Small intestine (tissue), 7 donors: ENCODE measurements around the gene SIX2. TPM values are rescaled to one million over a fixed set of nuclear protein-coding genes. Genes with fewer than 3 reads are reported as not detected.
"Not testable (repeated sequence)": the region's sequence is repeated elsewhere in the genome, so short reads cannot be mapped to it uniquely, and the experiment has no call there.

ENCODE experiments used
- DNase-seq, 2 donors: peaks; one replicate each; pipeline versions ENCODE4 v3.0.0 to v3.0.0-alpha.2; 2013
- FAIRE-seq: peaks from 2 replicates; lab custom pipeline; 2012; peaks lifted over from hg19 to GRCh38; lab: Jason Lieb, UNC
- H3K27ac ChIP-seq, 3 donors: one replicate each; pipeline ENCODE4 v1.5.1; 2013; ENCODE audit warnings: low read length in 2 of 3, mild to moderate bottlenecking in 2 of 3, control low read depth in 1 of 3, inconsistent platforms in 1 of 3, low read depth in 1 of 3, moderate library complexity in 1 of 3
- H3K27me3 ChIP-seq, 3 donors: one replicate each; pipeline ENCODE4 v1.6.1; 2013; ENCODE audit warnings: low read length in 3 of 3, inconsistent platforms in 1 of 3; ENCODE audit not compliant: control insufficient read depth in 3 of 3, insufficient read depth in 3 of 3
- H3K36me3 ChIP-seq, 3 donors: one replicate each; pipeline ENCODE4 v1.6.1; 2013; ENCODE audit warnings: low read length in 3 of 3, inconsistent platforms in 1 of 3, low read depth in 1 of 3, mild to moderate bottlenecking in 1 of 3, moderate library complexity in 1 of 3; ENCODE audit not compliant: control insufficient read depth in 3 of 3, insufficient read depth in 2 of 3
- H3K4me1 ChIP-seq, 3 donors: one replicate each; pipeline ENCODE4 v1.6.1; 2013; ENCODE audit warnings: low read length in 2 of 3, inconsistent platforms in 1 of 3, low read depth in 1 of 3, mild to moderate bottlenecking in 1 of 3, moderate library complexity in 1 of 3; ENCODE audit not compliant: control insufficient read depth in 3 of 3, insufficient read depth in 2 of 3
- H3K4me3 ChIP-seq, 3 donors: one replicate each; pipeline ENCODE4 v1.5.1; 2013; ENCODE audit warnings: low read length in 3 of 3, control low read depth in 1 of 3, inconsistent platforms in 1 of 3, low read depth in 1 of 3, mild to moderate bottlenecking in 1 of 3, moderate library complexity in 1 of 3
- H3K9me3 ChIP-seq, 2 donors: one replicate each; pipeline ENCODE4 v1.6.1; 2013; ENCODE audit warnings: low read depth in 1 of 2, low read length in 1 of 2; ENCODE audit not compliant: control insufficient read depth in 2 of 2, insufficient read depth in 1 of 2
- WGBS, 3 donors: extraction: QIAGEN DNeasy Blood & Tissue Kit; methylation state at CpG; one replicate each; pipeline ENCODE4 v1.1.7; 2013; 5-methylcytosine and 5-hydroxymethylcytosine counted together
- polyA plus RNA-seq, 4 donors: library from polyadenylated mRNA; stranded (reverse) in 3 of 4; unstranded in 1 of 4; fragments of 200-250 nt in 3 of 4; fragments of 120-200 nt in 1 of 4; gene quantifications; one replicate each; pipeline versions ENCODE4 v1.2.1 to v1.2.3, GENCODE V29; 2013
- donor health status: healthy with polysubstance abuse.
- donor health status: control.
- donor health status: control.
- donor health status: Bipolar disorder and iron deficiency.
- donor health status: healthy.

The SIX2 gene
- polyA plus RNA-seq, 4 donors = 0.06 to 0.12 TPM; not detected in 2

- DNase-seq = no peak
- H3K36me3 ChIP-seq = no peaks in the 10 kb centered on the region
- H3K4me1 ChIP-seq = no peaks in the 10 kb centered on the region
- 74 to 93% (median 93%) methylated on average over 2 of the region's 2 CpGs for WGBS, 3 donors
- no peak for FAIRE-seq
- H3K4me3 ChIP-seq = no peak overlapping the region
- H3K27ac ChIP-seq = no peak overlapping the region
- H3K27me3 ChIP-seq = peaks cover 0 to 20% (median 2%) of the 10 kb centered on the region in 3 donors
- no peaks in the 10 kb centered on the region for H3K9me3 ChIP-seq
Observed at GRCh38 chr2:45044916-45045315, 35.7 kb upstream of the SIX2 start.

GRCh38 chr2:45043174-45043573 is 33.9 kb upstream of the SIX2 start:
- WGBS, 3 donors = 11 to 30% (median 16%) methylated on average over 5 of the region's 6 CpGs
- FAIRE-seq (no peak), DNase-seq (peak; percentile 9 to 26)

GRCh38 chr2:45042401-45042800 is 33.1 kb upstream of the SIX2 start:
- H3K4me1 ChIP-seq = no peaks in the 10 kb centered on the region
- no peaks in the 10 kb centered on the region for H3K9me3 ChIP-seq
- 27 to 75% (median 45%) methylated on average over 2 of the region's 2 CpGs for WGBS, 3 donors
- no peaks in the 10 kb centered on the region for H3K36me3 ChIP-seq
- no peak overlapping the region for H3K4me3 ChIP-seq
- no peak for FAIRE-seq
- H3K27me3 ChIP-seq = peaks cover 0 to 20% (median 2%) of the 10 kb centered on the region in 3 donors
- DNase-seq = no peak
- no peak overlapping the region for H3K27ac ChIP-seq

More at GRCh38 chr2:45043174-45043573, 33.9 kb upstream of the SIX2 start:
- H3K27ac ChIP-seq = no peak overlapping the region
- no peaks in the 10 kb centered on the region for H3K9me3 ChIP-seq
- no peaks in the 10 kb centered on the region for H3K4me1 ChIP-seq
- peaks cover 0 to 20% (median 2%) of the 10 kb centered on the region in 3 donors for H3K27me3 ChIP-seq
- no peaks in the 10 kb centered on the region for H3K36me3 ChIP-seq
- no peak overlapping the region for H3K4me3 ChIP-seq

- Histone ChIP-seq H3K27ac (no peak overlapping the region), H3K4me1 (no peaks in the 10 kb centered on the region), H3K27me3 (peaks cover 0 to 14% (median 2%) of the 10 kb centered on the region in 3 donors), H3K36me3 (no peaks in the 10 kb centered on the region), H3K9me3 (no peaks in the 10 kb centered on the region), H3K4me3 (no peak overlapping the region)
- no peak for DNase-seq
- FAIRE-seq = no peak
Observed at GRCh38 chr2:45040786-45041185, 31.5 kb upstream of the SIX2 start.

- DNase-seq, H3K27ac ChIP-seq, H3K4me1 ChIP-seq, H3K36me3 ChIP-seq, H3K9me3 ChIP-seq, FAIRE-seq, H3K4me3 ChIP-seq: not testable (repeated sequence)
- WGBS, 3 donors = 68 to 83% (median 80%) methylated on average over 5 of the region's 5 CpGs
- peaks cover 0 to 12% (median 2%) of the 10 kb centered on the region in 3 donors for H3K27me3 ChIP-seq
Observed at GRCh38 chr2:45039804-45040203, 30.6 kb upstream of the SIX2 start.

- not testable (repeated sequence) for H3K4me1 ChIP-seq, H3K4me3 ChIP-seq, H3K36me3 ChIP-seq, H3K9me3 ChIP-seq, H3K27ac ChIP-seq, FAIRE-seq, DNase-seq
- H3K27me3 ChIP-seq = peaks cover 0 to 11% (median 2%) of the 10 kb centered on the region in 3 donors
- 23 to 58% (median 23%) methylated on average over 4 to 5 of the region's 5 CpGs for WGBS, 3 donors
Observed at GRCh38 chr2:45038861-45039260, 29.6 kb upstream of the SIX2 start.

GRCh38 chr2:45033302-45033701 is 24.1 kb upstream of the SIX2 start:
- no peak overlapping the region for H3K4me3 ChIP-seq
- H3K9me3 ChIP-seq = no peaks in the 10 kb centered on the region
- FAIRE-seq (no peak), DNase-seq (no peak)
- H3K36me3 ChIP-seq = no peaks in the 10 kb centered on the region
- 78 to 84% (median 81%) methylated on average over 4 of the region's 4 CpGs for whole genome bisulfite sequencing, 3 donors
- peaks cover 0 to 12% (median 2%) of the 10 kb centered on the region in 3 donors for H3K27me3 ChIP-seq
- no peak overlapping the region for H3K27ac ChIP-seq
- H3K4me1 ChIP-seq = no peaks in the 10 kb centered on the region

- H3K4me3 ChIP-seq = no peak overlapping the region
- no peak overlapping the region for H3K27ac ChIP-seq
- H3K4me1 ChIP-seq = no peaks in the 10 kb centered on the region
- no peak for DNase-seq
- peaks cover 0 to 21% (median 2%) of the 10 kb centered on the region in 3 donors for H3K27me3 ChIP-seq
- no peak for FAIRE-seq
- WGBS, 3 donors = 75 to 78% (median 78%) methylated on average over 3 of the region's 3 CpGs
- H3K36me3 ChIP-seq = no peaks in the 10 kb centered on the region
- H3K9me3 ChIP-seq = no peaks in the 10 kb centered on the region
Observed at GRCh38 chr2:45031028-45031427, 21.8 kb upstream of the SIX2 start.

GRCh38 chr2:45030553-45030952 is 21.3 kb upstream of the SIX2 start:
- 83 to 86% (median 84%) methylated on average over 4 of the region's 4 CpGs for WGBS, 3 donors
- Histone ChIP-seq H3K4me3 (no peak overlapping the region), H3K36me3 (no peaks in the 10 kb centered on the region), H3K9me3 (no peaks in the 10 kb centered on the region), H3K27ac (no peak overlapping the region), H3K4me1 (no peaks in the 10 kb centered on the region), H3K27me3 (peaks cover 0 to 24% (median 2%) of the 10 kb centered on the region in 3 donors)
- DNase-seq (no peak), FAIRE-seq (no peak)
